Measurements from ENCODE around the gene TCERG1L.
"Not testable (repeated sequence)": the region's sequence is repeated elsewhere in the genome, so short reads cannot be mapped to it uniquely, and the experiment has no call there.

The TCERG1L gene

DNA sequence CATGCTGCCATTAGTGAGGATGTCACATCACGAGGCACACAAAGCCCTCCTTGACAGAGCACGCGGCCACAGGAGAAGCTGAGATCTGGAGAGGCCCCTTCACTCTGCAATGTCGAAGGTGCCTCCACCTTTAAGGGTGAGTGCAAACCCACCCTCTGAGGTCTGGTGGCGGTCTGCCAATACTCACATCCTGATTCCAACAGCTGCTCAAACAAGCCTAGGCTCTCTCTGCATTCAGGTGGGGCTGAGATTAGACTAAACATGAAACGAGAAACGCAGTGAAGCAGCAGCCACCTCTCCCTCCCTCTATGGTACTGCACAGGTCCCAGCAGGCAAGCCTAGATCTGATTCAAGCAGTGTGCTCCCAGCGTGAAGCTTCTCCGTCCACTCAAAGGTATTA, 151.8 kb downstream of the TCERG1L start:
- no peak for DNase-seq

DNA sequence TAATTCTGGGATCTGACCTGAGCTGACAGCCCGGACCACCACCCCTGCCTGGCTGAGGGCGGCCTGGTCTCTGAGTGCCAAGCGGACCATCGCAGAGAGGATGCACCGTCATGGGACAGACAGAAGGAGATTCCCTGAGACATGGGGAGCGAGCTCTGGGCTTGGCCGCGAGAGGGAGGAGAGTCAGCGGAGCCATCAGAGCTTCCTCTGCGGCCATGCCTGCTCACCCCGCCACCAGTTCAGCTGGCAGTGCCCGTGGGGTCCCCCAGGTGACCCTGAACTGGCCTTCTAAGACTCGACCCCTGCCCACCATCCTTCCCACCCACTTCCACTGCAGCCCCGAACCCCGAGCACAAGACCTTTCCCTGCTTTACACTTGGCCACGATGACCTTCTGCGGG, 152.8 kb downstream of the TCERG1L start:
- DNase-seq, result no peak

- no peak for DNase-seq
Observed at GRCh38 chr10:131157899-131158298, 153.6 kb downstream of the TCERG1L start.

DNA sequence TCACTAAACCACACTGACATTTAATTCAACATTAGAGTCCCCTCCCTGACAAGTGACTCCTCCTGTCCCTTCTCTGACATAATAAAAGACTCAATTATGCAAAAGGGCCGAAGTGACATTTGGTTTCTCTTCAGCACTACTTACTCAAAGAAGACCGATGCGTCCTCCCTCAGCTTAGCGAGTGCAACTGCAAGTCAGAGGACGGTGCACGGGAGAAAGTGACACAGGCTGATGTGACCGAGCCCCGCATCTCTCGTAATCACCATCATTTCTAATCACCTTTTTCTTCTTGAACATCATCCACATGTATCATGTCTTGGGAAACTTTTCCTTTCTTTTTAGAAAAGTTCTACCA, 155.7 kb downstream of the TCERG1L start:
- no peak for DNase-seq

GRCh38 chr10:131155218-131155875, 156.2 kb downstream of the TCERG1L start:
- DNase-seq, result no peak

- DNase-seq, result no peak
Observed at GRCh38 chr10:131154306-131155025, 157.1 kb downstream of the TCERG1L start.

DNA sequence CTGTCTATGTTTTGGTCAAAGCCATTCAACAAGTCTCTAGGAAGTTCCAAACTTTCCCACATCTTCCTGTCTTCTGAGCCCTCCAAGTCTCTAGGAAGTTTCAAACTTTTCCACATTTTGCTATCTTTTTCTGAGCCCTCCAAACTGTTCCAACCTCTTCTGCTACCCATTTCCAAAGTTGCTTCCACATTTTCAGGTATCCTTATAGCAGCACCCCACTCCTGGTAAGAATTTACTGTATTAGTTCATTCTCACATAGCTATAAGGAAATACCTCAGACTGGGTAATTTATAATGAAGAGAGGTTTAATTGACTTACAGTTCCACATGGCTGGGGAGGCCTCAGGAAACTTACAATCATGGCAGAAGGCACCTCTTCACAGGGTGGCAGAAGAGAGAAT, 159.1 kb downstream of the TCERG1L start:
- DNase-seq, result not testable (repeated sequence)

DNA sequence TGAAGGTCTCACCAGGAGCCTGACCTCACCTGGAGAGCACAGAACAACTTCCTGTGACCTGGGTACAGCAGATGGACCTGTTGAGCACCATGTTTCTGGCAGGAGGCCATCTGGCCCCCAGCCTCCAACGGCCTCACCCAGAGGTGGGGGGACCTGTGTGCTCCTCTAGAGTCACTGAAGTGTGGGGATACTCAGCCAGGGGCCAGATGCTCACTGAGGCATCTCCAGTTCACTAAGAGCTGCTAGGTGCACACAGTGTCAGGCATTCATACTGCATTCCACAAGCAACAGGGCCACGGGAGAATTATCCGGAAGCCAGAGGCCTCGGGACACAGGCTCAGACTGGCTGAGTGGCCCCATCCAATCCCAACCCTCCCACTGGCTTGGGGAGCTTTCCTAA, 161.4 kb downstream of the TCERG1L start:
- no peak for DNase-seq

GRCh38 chr10:131149586-131149985, 161.9 kb downstream of the TCERG1L start:
- no peak for DNase-seq

- no peak for DNase-seq
Observed at GRCh38 chr10:131149111-131149510, 162.4 kb downstream of the TCERG1L start.

DNA sequence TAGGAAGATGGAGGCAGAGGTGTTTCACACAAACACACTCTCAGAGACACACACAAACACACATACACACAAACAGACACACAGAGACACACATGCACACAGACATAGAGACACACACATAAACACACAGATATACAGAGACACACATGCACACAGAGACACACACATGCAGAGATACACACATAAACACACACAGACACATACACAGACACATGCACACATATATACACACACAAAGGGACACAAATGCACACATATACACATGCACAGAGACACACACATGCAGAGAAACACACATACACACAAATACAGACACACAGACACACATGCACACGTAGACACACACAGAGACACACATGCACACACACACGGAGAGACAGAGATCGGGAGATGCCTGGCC, 163.3 kb downstream of the TCERG1L start:
- no peak for DNase-seq

DNA sequence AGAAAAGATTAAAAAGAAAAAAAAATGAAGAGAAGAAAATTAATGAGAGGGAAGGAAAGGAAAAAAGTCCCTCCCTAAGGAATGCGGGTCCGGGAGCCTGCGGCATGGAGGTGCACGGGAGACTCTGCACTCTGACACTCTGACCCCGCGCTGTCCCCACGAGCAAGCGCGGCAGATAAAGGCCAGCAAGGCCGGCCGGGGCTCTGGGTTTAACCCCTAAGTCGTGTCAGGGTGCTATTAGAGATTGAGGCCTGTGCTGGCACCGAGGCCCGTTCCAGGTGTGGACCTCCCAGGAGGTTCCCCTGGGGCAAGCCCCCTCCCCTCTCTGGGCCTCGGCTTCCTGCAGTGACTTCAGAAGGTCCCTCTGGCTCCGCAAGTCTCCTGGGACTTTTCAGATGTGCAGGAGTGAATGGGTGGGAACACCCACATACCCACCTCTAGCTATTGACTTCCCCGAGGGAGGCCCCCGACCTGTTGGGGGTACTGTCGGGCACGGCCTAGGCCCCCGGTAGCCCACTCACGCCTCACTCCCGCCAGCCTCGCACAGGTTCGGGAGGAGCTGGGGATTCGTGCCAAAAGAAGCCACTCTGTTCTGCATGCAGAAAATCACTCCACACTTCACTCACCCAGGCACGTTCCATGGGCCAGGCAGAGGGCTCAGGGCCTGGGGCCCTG, 164.1 kb downstream of the TCERG1L start:
- no peak for DNase-seq

DNA sequence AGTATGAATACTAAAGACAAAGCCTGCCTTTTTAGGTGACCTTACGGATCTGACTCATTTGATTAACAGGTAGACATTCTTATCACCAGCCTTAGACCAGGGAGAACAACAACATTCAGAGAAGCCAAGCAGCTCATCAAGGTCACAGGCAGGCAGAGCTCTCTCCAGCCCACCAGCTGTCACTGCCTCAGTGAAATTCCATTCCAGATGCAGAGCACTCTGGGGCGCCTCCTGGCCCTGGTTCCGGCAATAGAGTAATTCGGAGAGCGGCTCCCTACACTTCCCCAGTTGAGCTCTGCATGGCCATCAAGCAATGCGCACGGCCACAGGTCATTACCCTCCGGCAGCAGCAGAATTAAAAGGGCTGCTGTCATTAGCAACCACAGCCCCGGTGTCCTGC, 164.7 kb downstream of the TCERG1L start:
- DNase-seq, result no peak

DNA sequence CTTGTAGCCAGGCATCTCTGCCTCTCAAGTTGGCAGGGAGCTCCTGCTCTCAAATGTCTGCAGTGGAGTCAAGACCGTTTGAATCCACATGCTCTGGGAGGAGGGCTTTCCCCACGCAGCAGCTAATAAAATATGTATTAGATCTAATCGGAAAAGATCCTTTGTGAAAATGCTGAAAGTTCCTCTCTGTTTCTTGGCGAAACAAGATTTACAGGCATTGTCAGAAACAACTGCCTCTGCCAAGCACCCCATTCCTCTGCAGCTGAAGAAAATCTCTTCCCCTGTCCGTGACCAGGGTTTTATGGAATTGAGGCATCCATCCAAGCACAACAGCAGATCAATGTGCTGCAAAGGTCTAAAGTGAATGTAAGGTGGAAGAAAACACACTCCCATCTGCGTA, 165.8 kb downstream of the TCERG1L start:
- no peak for DNase-seq

GRCh38 chr10:131144711-131145375, 166.7 kb downstream of the TCERG1L start:
- no peak for DNase-seq

DNA sequence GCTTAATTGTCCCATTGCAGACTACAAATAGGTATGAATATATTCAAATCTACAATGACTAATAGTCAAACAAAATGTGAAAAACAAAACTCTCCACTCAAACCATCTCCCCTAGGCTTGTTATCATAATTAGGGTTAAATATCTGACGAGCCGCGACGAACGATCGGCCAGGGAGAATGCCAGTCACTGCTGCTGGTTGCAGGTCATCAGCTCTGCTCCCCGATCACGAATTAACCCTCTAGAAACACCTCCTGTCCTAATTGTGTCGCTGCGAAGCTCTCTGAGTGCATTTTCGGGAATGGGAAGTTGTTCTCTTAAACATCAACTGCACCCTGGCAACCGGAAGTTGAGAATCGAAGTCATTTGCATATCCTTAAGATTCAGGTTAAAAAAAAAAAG, 167.3 kb downstream of the TCERG1L start:
- DNase-seq, result no peak

- no peak for DNase-seq
Observed at GRCh38 chr10:131143425-131144165, 167.9 kb downstream of the TCERG1L start.

DNA sequence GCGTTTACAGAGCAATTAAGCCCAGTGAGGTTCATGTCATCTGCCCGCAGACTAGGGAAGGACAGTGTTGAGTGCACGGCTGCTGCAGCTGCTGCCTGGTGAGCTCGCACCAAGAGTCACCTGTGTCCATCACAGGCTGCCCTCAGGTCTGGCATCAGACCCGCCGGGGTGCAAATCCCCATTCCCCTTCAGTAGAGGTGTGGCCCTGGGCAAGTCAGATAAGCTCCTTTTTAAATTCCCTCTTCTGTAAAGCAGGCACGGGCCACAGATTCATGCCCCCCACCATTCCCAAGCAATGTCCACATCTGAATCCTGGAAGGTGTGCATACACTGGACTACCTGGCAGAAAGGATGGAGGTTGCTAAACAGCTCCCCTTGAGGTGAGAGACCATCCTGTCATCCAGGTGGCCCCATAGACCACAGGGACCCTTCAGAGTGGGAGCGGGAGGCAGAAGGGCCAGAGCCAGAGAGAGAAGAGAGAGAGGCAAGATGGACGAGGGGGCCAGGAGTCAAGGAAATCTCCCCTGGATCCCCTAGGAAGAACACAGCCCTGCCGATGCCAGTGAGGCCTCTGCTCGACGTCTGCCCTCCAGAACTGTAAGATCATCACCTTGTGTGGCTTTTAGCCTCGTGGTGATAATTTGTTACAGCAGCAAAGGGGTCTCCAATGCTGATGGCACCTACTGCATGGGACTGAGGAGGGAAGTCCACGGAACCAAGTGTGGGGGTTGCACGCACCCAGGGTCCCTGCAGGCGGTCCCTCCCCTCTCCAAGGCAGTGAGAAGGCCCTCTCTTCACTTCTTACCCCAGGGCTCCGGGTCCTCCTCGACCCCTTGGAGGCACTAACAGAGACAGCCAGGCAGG, 168.8 kb downstream of the TCERG1L start:
- DNase-seq, result no peak

DNA sequence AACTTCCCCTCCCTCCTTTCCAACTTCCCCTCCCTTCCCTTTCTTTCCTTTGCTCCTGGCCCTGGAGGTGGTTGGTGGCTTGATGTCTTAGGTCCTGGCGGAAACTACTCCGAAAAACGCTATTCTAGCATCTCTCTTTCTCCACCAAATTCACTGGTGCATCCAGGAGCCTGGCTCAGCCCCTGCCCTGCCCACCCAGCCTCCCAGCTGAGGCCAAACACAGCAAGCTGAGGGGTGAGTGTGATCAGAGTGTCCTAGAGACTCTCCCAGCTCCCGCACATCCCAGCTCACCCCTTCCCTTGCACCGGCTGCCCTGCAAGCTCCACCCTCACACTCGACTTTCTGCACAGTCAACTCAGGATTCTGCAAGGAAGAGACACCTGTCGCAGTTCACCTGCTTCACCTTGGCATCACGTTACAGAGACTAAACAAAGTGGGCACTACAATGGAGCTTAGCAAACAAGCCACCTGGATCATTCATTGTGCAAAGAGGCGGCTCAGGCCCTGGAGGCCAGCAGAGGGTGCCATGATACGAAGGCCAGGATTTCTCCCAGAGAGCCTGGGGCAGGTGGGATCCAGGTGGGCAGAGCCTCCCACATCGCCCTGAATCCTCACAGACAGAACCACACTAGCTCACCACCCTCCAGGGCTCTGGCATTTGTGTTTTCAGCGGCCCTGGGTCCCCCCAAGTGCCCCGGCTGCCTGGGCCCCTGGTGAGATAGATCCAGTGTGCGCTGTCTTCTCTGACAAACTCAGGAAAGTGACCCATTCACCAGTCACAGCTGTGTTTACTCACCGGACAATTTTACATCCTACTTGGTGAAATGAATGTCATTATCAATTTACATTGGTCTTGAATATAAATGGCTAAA, 169.6 kb downstream of the TCERG1L start:
- no peak for DNase-seq

GRCh38 chr10:131141207-131141606, 170.3 kb downstream of the TCERG1L start:
- no peak for DNase-seq

- no peak for DNase-seq
Observed at GRCh38 chr10:131140606-131141005, 170.9 kb downstream of the TCERG1L start.

All from DMS 273 treated with DMSO at 0.1 percent for 48 hours (cell line).